ENCODE measurements around the gene NIPBL. TPM values are rescaled to one million over a fixed set of nuclear protein-coding genes. Genes with fewer than 3 reads are reported as not detected.
"Not testable (repeated sequence)": the region's sequence is repeated elsewhere in the genome, so short reads cannot be mapped to it uniquely, and the experiment has no call there.

The NIPBL gene
- total RNA-seq, 3 donors from 2014 or later, result 61.9 to 112 (median 69.2) TPM

GRCh38 chr5:37075399-37075950 is 198.9 kb downstream of the NIPBL start:
- Histone ChIP-seq H3K9me3 (no peaks in the 10 kb centered on the region), H3K4me1 (no peaks in the 10 kb centered on the region), H3K4me3 (no peak overlapping the region), H3K36me3 (no peaks in the 10 kb centered on the region), H3K27me3 (no peaks in the 10 kb centered on the region), H3K27ac (no peak overlapping the region)
- TF ChIP-seq POLR2AphosphoS5 (IDR thresholded peaks at IDR 0.05) (no peak), POLR2A (IDR thresholded peaks at IDR 0.05) (no peak), CTCF (IDR thresholded peaks at IDR 0.05) (no peak)
- DNase-seq (ENCODE audit: low spot score in 2 of 2), result no peak
- intact Hi-C loops (cut with DNase I; ENCODE audit: low total_unique reads), result no loop called here

- no peak overlapping the region for H3K27ac ChIP-seq
- DNase-seq (ENCODE audit: low spot score in 2 of 2), result no peak
- no peak for TF ChIP-seq POLR2A (IDR thresholded peaks at IDR 0.05)
- TF ChIP-seq CTCF (IDR thresholded peaks at IDR 0.05), result no peak
- no peak for TF ChIP-seq POLR2AphosphoS5 (IDR thresholded peaks at IDR 0.05)
Observed at GRCh38 chr5:37077146-37077545, 200.6 kb downstream of the NIPBL start.

GRCh38 chr5:37080697-37081096 is 204.1 kb downstream of the NIPBL start:
- Histone ChIP-seq H3K9me3 (no peaks in the 10 kb centered on the region), H3K4me1 (no peaks in the 10 kb centered on the region), H3K27ac (no peak overlapping the region), H3K27me3 (no peaks in the 10 kb centered on the region), H3K4me3 (no peak overlapping the region), H3K36me3 (no peaks in the 10 kb centered on the region)
- no peak for DNase-seq (ENCODE audit: low spot score in 2 of 2)
- intact Hi-C loops (cut with DNase I; ENCODE audit: low total_unique reads), result no loop called here
- TF ChIP-seq POLR2A (IDR thresholded peaks at IDR 0.05) (no peak), POLR2AphosphoS5 (IDR thresholded peaks at IDR 0.05) (no peak)

More at GRCh38 chr5:37077146-37077545, 200.6 kb downstream of the NIPBL start:
- Histone ChIP-seq H3K4me1 (no peaks in the 10 kb centered on the region), H3K36me3 (no peaks in the 10 kb centered on the region), H3K27me3 (no peaks in the 10 kb centered on the region), H3K9me3 (no peaks in the 10 kb centered on the region), H3K4me3 (no peak overlapping the region)
- intact Hi-C loops (cut with DNase I; ENCODE audit: low total_unique reads), result no loop called here

- H3K27ac ChIP-seq; H3K9me3 ChIP-seq; DNase-seq (ENCODE audit: low spot score in 2 of 2); H3K4me3 ChIP-seq; H3K36me3 ChIP-seq; H3K27me3 ChIP-seq; intact Hi-C loops (cut with DNase I; ENCODE audit: low total_unique reads); H3K4me1 ChIP-seq: not testable (repeated sequence)
Observed at GRCh38 chr5:37082977-37083376, 206.4 kb downstream of the NIPBL start.

GRCh38 chr5:37086026-37086425 is 209.5 kb downstream of the NIPBL start:
- H3K4me3 ChIP-seq; DNase-seq (ENCODE audit: low spot score in 2 of 2); H3K9me3 ChIP-seq; intact Hi-C loops (cut with DNase I; ENCODE audit: low total_unique reads); H3K27me3 ChIP-seq; H3K36me3 ChIP-seq; H3K27ac ChIP-seq; H3K4me1 ChIP-seq: not testable (repeated sequence)

- intact Hi-C loops (cut with DNase I; ENCODE audit: low total_unique reads), result no loop called here
- Histone ChIP-seq H3K4me3 (no peak overlapping the region), H3K9me3 (no peaks in the 10 kb centered on the region), H3K36me3 (no peaks in the 10 kb centered on the region), H3K27ac (no peak overlapping the region), H3K4me1 (no peaks in the 10 kb centered on the region), H3K27me3 (no peaks in the 10 kb centered on the region)
- DNase-seq (ENCODE audit: low spot score in 2 of 2), result no peak
- TF ChIP-seq POLR2AphosphoS5 (IDR thresholded peaks at IDR 0.05) (no peak), POLR2A (IDR thresholded peaks at IDR 0.05) (no peak), CTCF (IDR thresholded peaks at IDR 0.05) (no peak)
Observed at GRCh38 chr5:37086466-37087173, 210.1 kb downstream of the NIPBL start.

Data from breast epithelium (tissue), 4 donors.